GM12878 (cell line): ENCODE data around the gene ZDHHC14. TPM values are rescaled to one million over a fixed set of nuclear protein-coding genes. Genes with fewer than 3 reads are reported as not detected.

Source experiments
- ATAC-seq: fragments of 200-7000 bp; cut with Tn5 transposase; 3 replicates; pipeline ENCODE4 v1.9.1; 2020; ENCODE audit warnings: mild to moderate bottlenecking, moderate library complexity
- BruUV-seq: library from RNA; stranded (reverse); fragments of 400-500 nt; replicated peaks from 2 replicates; lab custom pipeline; 2021; lab: Mats Ljungman, UMichigan
- CTCF ChIA-PET: fragments of 300-600 bp; sonication (Branson Sonifier 250); formaldehyde crosslinking; extraction: SDS; loops from one replicate; lab custom pipeline; 2021; ENCODE audit warnings: inconsistent platforms; lab: Yijun Ruan, JAX
- POLR2A ChIA-PET: fragments of 350-600 bp; formaldehyde crosslinking; extraction: SDS; loops from one replicate; lab custom pipeline; 2021; ENCODE audit warnings: inconsistent platforms; lab: Charles Lee
- RAD21 ChIA-PET: fragments of 300-600 bp; sonication (Branson Sonifier 250); formaldehyde crosslinking; loops from one replicate; lab custom pipeline; 2023; ENCODE audit warnings: antibody characterized with exemption; ENCODE audit not compliant: unreplicated experiment; lab: Charles Lee
- SMC1A ChIA-PET: fragments of 300-600 bp; sonication (Branson Sonifier 250); formaldehyde crosslinking; loops from one replicate; lab custom pipeline; 2023; ENCODE audit not compliant: unreplicated experiment, uncharacterized antibody; lab: Charles Lee
- DNase-seq: peaks from one replicate; pipeline ENCODE4 v3.0.0-alpha.2; 2011; ENCODE audit warnings: low read depth, low spot score
- FAIRE-seq: peaks from 3 replicates; lab custom pipeline; 2011; peaks lifted over from hg19 to GRCh38; lab: Jason Lieb, UNC
- H2AFZ ChIP-seq: 2 replicates; pipeline ENCODE4 v1.6.0; 2011; ENCODE audit warnings: low read depth, low read length, control low read depth; ENCODE audit not compliant: control insufficient read depth
- H3K27ac ChIP-seq: 2 replicates; pipeline ENCODE4 v1.5.1; 2011; ENCODE audit warnings: control low read depth; ENCODE audit not compliant: control insufficient read depth, insufficient read depth
- H3K27me3 ChIP-seq, 2 experiments: replicated peaks in 1 of 2; 2 replicates each; pipeline versions ENCODE4 v1.6.0 to v1.6.1; 2011; ENCODE audit warnings: low read length in 1 of 2; ENCODE audit not compliant: control insufficient read depth in 2 of 2, insufficient read depth in 2 of 2
- H3K36me3 ChIP-seq, 2 experiments: 2 replicates each; pipeline ENCODE4 v1.5.1; 2011; ENCODE audit warnings: low read length in 1 of 2; ENCODE audit not compliant: control insufficient read depth in 2 of 2, insufficient read depth in 2 of 2
- H3K4me1 ChIP-seq: 2 replicates; pipeline ENCODE4 v1.6.1; 2011; ENCODE audit warnings: mild to moderate bottlenecking, low read length, moderate library complexity, mixed read lengths; ENCODE audit not compliant: control insufficient read depth, insufficient read depth
- H3K4me2 ChIP-seq: 2 replicates; pipeline ENCODE4 v1.6.0; 2011; ENCODE audit warnings: control low read depth; ENCODE audit not compliant: control insufficient read depth, insufficient read depth
- H3K4me3 ChIP-seq: fragments of 200-600 bp; sonication (generic); 2 replicates; pipeline ENCODE4 v1.5.1; 2016
- H3K79me2 ChIP-seq: 2 replicates; pipeline ENCODE4 v1.6.0; 2011; ENCODE audit warnings: low read length; ENCODE audit not compliant: control insufficient read depth, insufficient read depth
- H3K9ac ChIP-seq: 2 replicates; pipeline ENCODE4 v1.8.0; 2011; ENCODE audit warnings: low read length, control low read depth, mixed read lengths; ENCODE audit not compliant: control insufficient read depth, insufficient read depth
- H3K9me3 ChIP-seq: replicated peaks from 3 replicates; pipeline ENCODE4 v1.5.1; 2011; ENCODE audit warnings: mild to moderate bottlenecking, low read length; ENCODE audit not compliant: control insufficient read depth, insufficient read depth
- H4K20me1 ChIP-seq: 2 replicates; pipeline ENCODE4 v1.6.0; 2011; ENCODE audit not compliant: control insufficient read depth, insufficient read depth
- BHLHE40 ChIP-seq, 2 experiments: fragments of 450-650 bp in 1 of 2; IDR thresholded peaks; 2 replicates each; pipeline ENCODE4 v1.6.1; 2011 to 2017; ENCODE audit warnings: low read depth in 2 of 2, borderline replicate concordance in 1 of 2, improper control_type of control experiment in 1 of 2, low read length in 1 of 2, mild to moderate bottlenecking in 1 of 2
- BRCA1 ChIP-seq: IDR thresholded peaks from 2 replicates; pipeline ENCODE4 v1.6.1; 2011; ENCODE audit warnings: low read depth, low read length, improper control_type of control experiment
- CBFB ChIP-seq: IDR thresholded peaks from 2 replicates; pipeline ENCODE4 v1.6.1; 2016; ENCODE audit warnings: antibody characterized with exemption, low read depth
- CEBPB ChIP-seq, 2 experiments: fragments of 150-350 bp in 1 of 2; IDR thresholded peaks; 2 replicates each; pipeline ENCODE4 v1.6.1; 2012 to 2014; ENCODE audit warnings: low read depth in 2 of 2, low read length in 2 of 2, borderline replicate concordance in 1 of 2, inconsistent platforms in 1 of 2
- E2F8 ChIP-seq: fragments of 450-650 bp; IDR thresholded peaks from 2 replicates; pipeline ENCODE4 v1.6.1; 2018; ENCODE audit warnings: mild to moderate bottlenecking, low read depth, moderate library complexity; ENCODE audit not compliant: partially characterized antibody
- EED ChIP-seq: sonication (generic); IDR thresholded peaks from 2 replicates; pipeline ENCODE4 v1.6.1; 2016; ENCODE audit warnings: antibody characterized with exemption, low read depth
- HCFC1 ChIP-seq: fragments of 150-350 bp; IDR thresholded peaks from 2 replicates; pipeline ENCODE4 v1.6.1; 2014; ENCODE audit warnings: low read length
- HDAC2 ChIP-seq: fragments of 200-600 bp; sonication (generic); IDR thresholded peaks from 2 replicates; pipeline ENCODE4 v1.6.1; 2017
- IKZF1 ChIP-seq: fragments of 450-650 bp; conservative IDR thresholded peaks from 2 replicates; pipeline ENCODE4 v1.6.1; 2017; ENCODE audit warnings: antibody characterized with exemption, mild to moderate bottlenecking
- IRF4 ChIP-seq: IDR thresholded peaks from 2 replicates; pipeline ENCODE4 v1.6.1; 2011; ENCODE audit warnings: low read depth, low read length
- MXI1 ChIP-seq: fragments of 150-350 bp; IDR thresholded peaks from 2 replicates; pipeline ENCODE4 v1.6.1; 2011; ENCODE audit warnings: low read depth, mild to moderate bottlenecking, inconsistent platforms, low read length, improper control_type of control experiment
- NR2C2 ChIP-seq: IDR thresholded peaks from 2 replicates; pipeline ENCODE4 v1.6.1; 2011; ENCODE audit warnings: borderline replicate concordance, low read depth; ENCODE audit not compliant: control insufficient read depth, insufficient read length
- POLR2A ChIP-seq: IDR thresholded peaks from 2 replicates; pipeline ENCODE4 v1.6.1; 2011; ENCODE audit warnings: low read depth, mild to moderate bottlenecking, low read length
- POLR2AphosphoS5 ChIP-seq: IDR thresholded peaks from 2 replicates; pipeline ENCODE4 v1.6.1; 2011; ENCODE audit warnings: mild to moderate bottlenecking, low read length, inconsistent platforms
- RCOR1 ChIP-seq: conservative IDR thresholded peaks from 2 replicates; pipeline ENCODE4 v1.6.1; 2012; ENCODE audit warnings: low read depth, low read length, improper control_type of control experiment
- ZNF217 ChIP-seq: fragments of 450-650 bp; IDR thresholded peaks from 2 replicates; pipeline ENCODE4 v1.6.1; 2017; ENCODE audit warnings: antibody characterized with exemption, mild to moderate bottlenecking
- WGBS: methylation state at CpG from one replicate; pipeline ENCODE4 v1.1.6; 2016; ENCODE audit warnings: low lambda C conversion rate; ENCODE audit not compliant: insufficient replicate concordance, insufficient coverage; ENCODE audit errors: missing lambda C conversion rate; 5-methylcytosine and 5-hydroxymethylcytosine counted together
- in situ Hi-C: fragments of 300-500 bp; cut with MboI; formaldehyde crosslinking; loops from 9 replicates; pipeline ENCODE4 v1.14.3; 2018; ENCODE audit warnings: mixed read lengths
- intact Hi-C: fragments of 100-400 bp; cut with micrococcal nuclease; formaldehyde crosslinking; loops from one replicate; pipeline ENCODE4 v1.14.2; 2022; ENCODE audit not compliant: unreplicated experiment
- polyA plus RNA-seq, 11 experiments: library from polyadenylated mRNA; depleted of rRNA in 4 of 11; unstranded in 6 of 11; stranded (reverse) in 5 of 11; fragments of >200 nt; fragmentation: Nextera tagmentation in 4 of 11; fragmentation: Illumina TruSeq in 1 of 11; extraction: Ambion mirVana in 4 of 11; extraction: Trizol in 1 of 11; gene quantifications; 1 replicate in 1 of 11; 2 replicates in 10 of 11; pipeline versions ENCODE4 v1.2.1 to v1.2.3, GENCODE V29; 2011 to 2016; ENCODE audit warnings: inconsistent platforms in 2 of 11, missing spikeins in 2 of 11, low read depth in 1 of 11
- total RNA-seq, 4 experiments: library from RNA; depleted of rRNA in 3 of 4; stranded (reverse); fragments of >200 nt in 3 of 4; fragmentation: Illumina TruSeq in 1 of 4; extraction: Trizol in 1 of 4; gene quantifications; 2 replicates each; pipeline versions ENCODE4 v1.2.1 to v1.2.3, GENCODE V29; 2013 to 2021
- TF ChIP-seq, protein P1 (sequence below): fragments of 450-650 bp; IDR thresholded peaks from 2 replicates; pipeline ENCODE4 v1.6.1; 2017; ENCODE audit warnings: mild to moderate bottlenecking
- TF ChIP-seq, protein P2 (sequence below): IDR thresholded peaks from 2 replicates; pipeline ENCODE4 v1.6.1; 2011; ENCODE audit warnings: low read depth, low read length, improper control_type of control experiment, borderline replicate concordance
- TF ChIP-seq, protein P3 (sequence below): IDR thresholded peaks from 2 replicates; pipeline ENCODE4 v1.6.1; 2011; ENCODE audit warnings: borderline replicate concordance, low read depth, mild to moderate bottlenecking, moderate library complexity, low read length; ENCODE audit not compliant: insufficient read depth, poor library complexity, severe bottlenecking

ZDHHC14 gene
- total and polyA plus RNA-seq, 10 of the 15 experiments (the other 5 are each of a cell fraction or from before 2014, with no cell fraction given): 0.15 to 16.0 (median 0.76) TPM; not detected in 1

DNA sequence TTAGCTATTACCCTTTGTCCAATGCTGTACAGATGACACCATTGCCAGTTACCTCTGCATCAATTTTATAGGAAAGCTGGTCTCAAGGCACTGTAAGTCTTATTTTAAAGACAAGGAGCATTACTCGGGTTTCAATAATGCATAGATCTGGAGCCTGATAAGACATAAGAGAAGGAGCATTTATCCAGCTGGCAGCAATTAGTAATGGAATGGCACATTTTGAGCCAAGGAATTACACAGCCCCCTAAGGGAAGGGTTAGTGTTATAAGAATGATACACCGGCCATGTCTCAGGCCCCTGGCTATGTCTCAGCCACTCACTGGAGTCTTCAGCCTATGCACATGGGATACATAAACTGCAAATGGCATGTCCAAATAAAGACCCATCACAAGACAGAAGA, 34.6 kb upstream of the ZDHHC14 start:
- WGBS: 64% methylated on average over 2 of the region's 2 CpGs

More for the DNA sequence above, 34.6 kb upstream of the ZDHHC14 start:
- Histone ChIP-seq H4K20me1 (no peaks in the 10 kb centered on the region), H3K79me2 (no peaks in the 10 kb centered on the region), H2AFZ (no peak overlapping the region), H3K36me3 (no peaks in the 10 kb centered on the region), H3K4me1 (no peaks in the 10 kb centered on the region), H3K9me3 (no peaks in the 10 kb centered on the region; the same call in 1 of the 3 replicates), H3K27me3 (peaks cover 0 to 1% of the 10 kb centered on the region in 2 experiments; a peak in 1 of 4 replicates), H3K27ac (no peak overlapping the region)
- in situ Hi-C loops (no loop called here), intact Hi-C loops (no loop called here)
- ATAC-seq (no peak), DNase-seq (no peak)
- BruUV-seq: no TSS peak
- ChIA-PET SMC1A (no interaction called here), RAD21 (no interaction called here)
- TF ChIP-seq NR2C2 (no peak), RCOR1 (no peak), POLR2AphosphoS5 (no peak), BHLHE40 (IDR thresholded peaks at IDR 0.05; ENCODE audit: borderline replicate concordance in 1 of 2, low read depth in 2 of 2, low read length in 1 of 2) (no peak), HCFC1 (no peak), HDAC2 (no peak), ZNF217 (no peak), CBFB (no peak), BRCA1 (no peak), IKZF1 (no peak), EED (no peak), E2F8 (no peak), IRF4 (no peak), POLR2A (no peak), CEBPB (IDR thresholded peaks at IDR 0.05; ENCODE audit: borderline replicate concordance in 1 of 2, low read depth in 2 of 2, low read length in 2 of 2) (no peak), MXI1 (no peak)
- TF ChIP-seq, protein P1, sequence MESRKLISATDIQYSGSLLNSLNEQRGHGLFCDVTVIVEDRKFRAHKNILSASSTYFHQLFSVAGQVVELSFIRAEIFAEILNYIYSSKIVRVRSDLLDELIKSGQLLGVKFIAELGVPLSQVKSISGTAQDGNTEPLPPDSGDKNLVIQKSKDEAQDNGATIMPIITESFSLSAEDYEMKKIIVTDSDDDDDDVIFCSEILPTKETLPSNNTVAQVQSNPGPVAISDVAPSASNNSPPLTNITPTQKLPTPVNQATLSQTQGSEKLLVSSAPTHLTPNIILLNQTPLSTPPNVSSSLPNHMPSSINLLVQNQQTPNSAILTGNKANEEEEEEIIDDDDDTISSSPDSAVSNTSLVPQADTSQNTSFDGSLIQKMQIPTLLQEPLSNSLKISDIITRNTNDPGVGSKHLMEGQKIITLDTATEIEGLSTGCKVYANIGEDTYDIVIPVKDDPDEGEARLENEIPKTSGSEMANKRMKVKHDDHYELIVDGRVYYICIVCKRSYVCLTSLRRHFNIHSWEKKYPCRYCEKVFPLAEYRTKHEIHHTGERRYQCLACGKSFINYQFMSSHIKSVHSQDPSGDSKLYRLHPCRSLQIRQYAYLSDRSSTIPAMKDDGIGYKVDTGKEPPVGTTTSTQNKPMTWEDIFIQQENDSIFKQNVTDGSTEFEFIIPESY: no peak
- TF ChIP-seq, protein P2, sequence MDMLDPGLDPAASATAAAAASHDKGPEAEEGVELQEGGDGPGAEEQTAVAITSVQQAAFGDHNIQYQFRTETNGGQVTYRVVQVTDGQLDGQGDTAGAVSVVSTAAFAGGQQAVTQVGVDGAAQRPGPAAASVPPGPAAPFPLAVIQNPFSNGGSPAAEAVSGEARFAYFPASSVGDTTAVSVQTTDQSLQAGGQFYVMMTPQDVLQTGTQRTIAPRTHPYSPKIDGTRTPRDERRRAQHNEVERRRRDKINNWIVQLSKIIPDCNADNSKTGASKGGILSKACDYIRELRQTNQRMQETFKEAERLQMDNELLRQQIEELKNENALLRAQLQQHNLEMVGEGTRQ: no peak
- TF ChIP-seq, protein P3, sequence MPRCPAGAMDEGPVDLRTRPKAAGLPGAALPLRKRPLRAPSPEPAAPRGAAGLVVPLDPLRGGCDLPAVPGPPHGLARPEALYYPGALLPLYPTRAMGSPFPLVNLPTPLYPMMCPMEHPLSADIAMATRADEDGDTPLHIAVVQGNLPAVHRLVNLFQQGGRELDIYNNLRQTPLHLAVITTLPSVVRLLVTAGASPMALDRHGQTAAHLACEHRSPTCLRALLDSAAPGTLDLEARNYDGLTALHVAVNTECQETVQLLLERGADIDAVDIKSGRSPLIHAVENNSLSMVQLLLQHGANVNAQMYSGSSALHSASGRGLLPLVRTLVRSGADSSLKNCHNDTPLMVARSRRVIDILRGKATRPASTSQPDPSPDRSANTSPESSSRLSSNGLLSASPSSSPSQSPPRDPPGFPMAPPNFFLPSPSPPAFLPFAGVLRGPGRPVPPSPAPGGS: no peak
- TF ChIP-seq, all 136 proteins: peak for 0
- CTCF ChIA-PET: no interaction called here
- no peak for FAIRE-seq
- POLR2A ChIA-PET: no interaction called here
- H3K4me2 ChIP-seq: no peak overlapping the region
- H3K4me3 ChIP-seq: no peak overlapping the region
- H3K9ac ChIP-seq: no peak overlapping the region
